Panc1 (cell line): Measurements from ENCODE around the gene HID1. TPM values are rescaled to one million over a fixed set of nuclear protein-coding genes. Genes with fewer than 3 reads are reported as not detected.

Experiments
- ATAC-seq: fragments of 200-7000 bp; cut with Tn5 transposase; 2 replicates; pipeline ENCODE4 v1.9.1; 2020; ENCODE audit warnings: mild to moderate bottlenecking, moderate library complexity
- BruUV-seq: library from RNA; stranded (reverse); fragments of 400-500 nt; replicated peaks from 2 replicates; lab custom pipeline; 2021; lab: Mats Ljungman, UMichigan
- CTCF ChIA-PET: fragments of 300-600 bp; sonication (Branson Sonifier 250); formaldehyde crosslinking; loops from one replicate; lab custom pipeline; 2022; ENCODE audit warnings: antibody characterized with exemption; lab: Charles Lee
- POLR2A ChIA-PET: fragments of 300-600 bp; sonication (Branson Sonifier 250); formaldehyde crosslinking; loops from one replicate; lab custom pipeline; 2022; ENCODE audit warnings: antibody characterized with exemption; lab: Charles Lee
- DNase-seq: peaks from one replicate; pipeline ENCODE4 v3.0.0-alpha.2; 2010; ENCODE audit warnings: low read depth, low spot score
- H3K27ac ChIP-seq: 2 replicates; pipeline ENCODE4 v1.5.1; 2011; ENCODE audit warnings: mild to moderate bottlenecking, low read length, inconsistent platforms
- H3K27me3 ChIP-seq: fragments of 200-500 bp; sonication (Bioruptor generic); 2 replicates; pipeline ENCODE4 v1.6.0; 2014; ENCODE audit warnings: low read length, inconsistent platforms; ENCODE audit not compliant: control insufficient read depth, insufficient read depth
- H3K36me3 ChIP-seq: fragments of 200-500 bp; sonication (Bioruptor generic); 2 replicates; pipeline ENCODE4 v1.5.1; 2014; ENCODE audit warnings: inconsistent platforms, mild to moderate bottlenecking, low read length, moderate library complexity; ENCODE audit not compliant: control insufficient read depth, insufficient read depth
- H3K4me1 ChIP-seq: 2 replicates; pipeline ENCODE4 v1.5.1; 2011; ENCODE audit warnings: inconsistent platforms, mild to moderate bottlenecking, low read length, moderate library complexity; ENCODE audit not compliant: control insufficient read depth, insufficient read depth
- H3K4me3 ChIP-seq, 2 experiments: 2 replicates each; pipeline ENCODE4 v1.5.1; 2011 to 2012; ENCODE audit warnings: low read depth in 2 of 2, low read length in 2 of 2, mild to moderate bottlenecking in 2 of 2, inconsistent platforms in 1 of 2, moderate library complexity in 1 of 2
- H3K9me3 ChIP-seq: fragments of 200-500 bp; sonication (Bioruptor generic); 2 replicates; pipeline ENCODE4 v1.5.1; 2014; ENCODE audit warnings: low read depth, mild to moderate bottlenecking, inconsistent platforms, low read length, moderate library complexity; ENCODE audit not compliant: control insufficient read depth, insufficient read depth
- CTCF ChIP-seq: fragments of 450-650 bp; IDR thresholded peaks from 2 replicates; pipeline ENCODE4 v1.5.1; 2017; ENCODE audit warnings: mild to moderate bottlenecking
- POLR2AphosphoS5 ChIP-seq: IDR thresholded peaks from 2 replicates; pipeline ENCODE4 v1.6.1; 2012; ENCODE audit warnings: mild to moderate bottlenecking, low read depth, low read length, moderate library complexity
- SIN3A ChIP-seq: IDR thresholded peaks from 2 replicates; pipeline ENCODE4 v1.6.1; 2012; ENCODE audit warnings: low read depth, mild to moderate bottlenecking, low read length, moderate library complexity, borderline replicate concordance; ENCODE audit not compliant: insufficient read depth
- TCF7L2 ChIP-seq: IDR thresholded peaks from 2 replicates; pipeline ENCODE4 v1.6.1; 2011; ENCODE audit warnings: mild to moderate bottlenecking, low read depth, low read length, inconsistent platforms
- in situ Hi-C: cut with HindIII; loops from 2 replicates; pipeline ENCODE4 v1.10.0; 2016; ENCODE audit warnings: low sequenced_read_pairs, low pct_unique_long_range_greater_than_20kb
- intact Hi-C: fragments of 100-400 bp; cut with micrococcal nuclease; formaldehyde crosslinking; loops from one replicate; pipeline ENCODE4 v1.10.0; 2022; ENCODE audit not compliant: unreplicated experiment
- total RNA-seq: library from RNA; stranded (reverse); gene quantifications from one replicate; pipeline ENCODE4 v1.2.1, GENCODE V29; 2021; ENCODE audit not compliant: unreplicated experiment
- TF ChIP-seq, protein P1 (sequence below), 2 experiments: IDR thresholded peaks; 2 replicates each; pipeline ENCODE4 v1.6.1; 2011 to 2012; ENCODE audit warnings: low read depth in 2 of 2, control low read depth in 1 of 2, low read length in 1 of 2, mild to moderate bottlenecking in 1 of 2, moderate library complexity in 1 of 2; ENCODE audit not compliant: insufficient read depth in 1 of 2

HID1 gene
- total RNA-seq, 1 experiment from 2014 or later, result 10.9 TPM

- H3K36me3 ChIP-seq, result no peaks in the 10 kb centered on the region
- CTCF ChIA-PET, result interaction anchor here (0.6 kb wide), 1 partner anchor 28 kb away, joined by 3 read pairs; no protein-coding TSS in a partner anchor
- no TSS peak for BruUV-seq
- no peaks in the 10 kb centered on the region for H3K9me3 ChIP-seq
- H3K27me3 ChIP-seq, result no peaks in the 10 kb centered on the region
- POLR2A ChIA-PET, result no interaction called here
- no peak for TF ChIP-seq SIN3A
- TF ChIP-seq POLR2AphosphoS5, result no peak
- no peak for TF ChIP-seq CTCF
- TF ChIP-seq TCF7L2, result no peak
- TF ChIP-seq, protein P1, sequence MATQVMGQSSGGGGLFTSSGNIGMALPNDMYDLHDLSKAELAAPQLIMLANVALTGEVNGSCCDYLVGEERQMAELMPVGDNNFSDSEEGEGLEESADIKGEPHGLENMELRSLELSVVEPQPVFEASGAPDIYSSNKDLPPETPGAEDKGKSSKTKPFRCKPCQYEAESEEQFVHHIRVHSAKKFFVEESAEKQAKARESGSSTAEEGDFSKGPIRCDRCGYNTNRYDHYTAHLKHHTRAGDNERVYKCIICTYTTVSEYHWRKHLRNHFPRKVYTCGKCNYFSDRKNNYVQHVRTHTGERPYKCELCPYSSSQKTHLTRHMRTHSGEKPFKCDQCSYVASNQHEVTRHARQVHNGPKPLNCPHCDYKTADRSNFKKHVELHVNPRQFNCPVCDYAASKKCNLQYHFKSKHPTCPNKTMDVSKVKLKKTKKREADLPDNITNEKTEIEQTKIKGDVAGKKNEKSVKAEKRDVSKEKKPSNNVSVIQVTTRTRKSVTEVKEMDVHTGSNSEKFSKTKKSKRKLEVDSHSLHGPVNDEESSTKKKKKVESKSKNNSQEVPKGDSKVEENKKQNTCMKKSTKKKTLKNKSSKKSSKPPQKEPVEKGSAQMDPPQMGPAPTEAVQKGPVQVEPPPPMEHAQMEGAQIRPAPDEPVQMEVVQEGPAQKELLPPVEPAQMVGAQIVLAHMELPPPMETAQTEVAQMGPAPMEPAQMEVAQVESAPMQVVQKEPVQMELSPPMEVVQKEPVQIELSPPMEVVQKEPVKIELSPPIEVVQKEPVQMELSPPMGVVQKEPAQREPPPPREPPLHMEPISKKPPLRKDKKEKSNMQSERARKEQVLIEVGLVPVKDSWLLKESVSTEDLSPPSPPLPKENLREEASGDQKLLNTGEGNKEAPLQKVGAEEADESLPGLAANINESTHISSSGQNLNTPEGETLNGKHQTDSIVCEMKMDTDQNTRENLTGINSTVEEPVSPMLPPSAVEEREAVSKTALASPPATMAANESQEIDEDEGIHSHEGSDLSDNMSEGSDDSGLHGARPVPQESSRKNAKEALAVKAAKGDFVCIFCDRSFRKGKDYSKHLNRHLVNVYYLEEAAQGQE (IDR thresholded peaks at IDR 0.05; ENCODE audit: insufficient read depth in 1 of 2, low read depth in 2 of 2, low read length in 1 of 2), result no peak
- ATAC-seq (no peak), DNase-seq (no peak)
- H3K27ac ChIP-seq, result no peak overlapping the region
- H3K4me3 ChIP-seq, result no peak overlapping the region
- in situ Hi-C loops, result no loop called here
- intact Hi-C loops, result loop anchor here (10.0 kb wide), 1 partner anchor 127 kb away; the partner anchor contains the start of gene ARMC7
- H3K4me1 ChIP-seq, result peaks cover 11% of the 10 kb centered on the region
These were observed 5.2 kb upstream of the HID1 start for GRCh38 chr17:74977802-74978201.

GRCh38 chr17:74975943-74976342, 3.4 kb upstream of the HID1 start:
- Histone ChIP-seq H3K27ac (no peak overlapping the region), H3K4me3 (no peak overlapping the region), H3K27me3 (no peaks in the 10 kb centered on the region), H3K36me3 (no peaks in the 10 kb centered on the region), H3K4me1 (peaks cover 4% of the 10 kb centered on the region; the same call in 1 of the 2 replicates), H3K9me3 (no peaks in the 10 kb centered on the region)
- DNase-seq (no peak), ATAC-seq (no peak)
- ChIA-PET POLR2A (no interaction called here), CTCF (no interaction called here)
- intact Hi-C loops, result loop anchor here (10.0 kb wide), 1 partner anchor 129 kb away; the partner anchor contains the start of gene ARMC7
- in situ Hi-C loops, result no loop called here
- BruUV-seq, result no TSS peak
- TF ChIP-seq, protein P1 (IDR thresholded peaks at IDR 0.05; ENCODE audit: insufficient read depth in 1 of 2, low read depth in 2 of 2, low read length in 1 of 2), result no peak
- TF ChIP-seq POLR2AphosphoS5, result no peak
